Measurements from ENCODE around the gene MMS19.
"Not testable (repeated sequence)": the region's sequence is repeated elsewhere in the genome, so short reads cannot be mapped to it uniquely, and the experiment has no call there.

MMS19 gene

GRCh38 chr10:97498076-97498840 lies at the start of gene MMS19:
Gene MMS19, minus strand, starts transcription at chr10:97498422. Its CDS starts 38 bp downstream, at chr10:97498384.
- peak; percentile 95 to 97 for DNase-seq

GRCh38 chr10:97547962-97548361 lies 49.7 kb upstream of the MMS19 start:
- no peak for DNase-seq

GRCh38 chr10:97547271-97547600 lies 49.0 kb upstream of the MMS19 start:
- no peak for DNase-seq

- no peak for DNase-seq
These were observed 48.4 kb upstream of the MMS19 start for GRCh38 chr10:97546456-97547270.

GRCh38 chr10:97543025-97543546 lies 44.9 kb upstream of the MMS19 start:
- DNase-seq: peak in 1 of 2 experiments; percentile 26

GRCh38 chr10:97542169-97543024 lies 44.2 kb upstream of the MMS19 start:
- no peak for DNase-seq

GRCh38 chr10:97540669-97541500 lies 42.7 kb upstream of the MMS19 start:
- DNase-seq: no peak

GRCh38 chr10:97539523-97540200 lies 41.4 kb upstream of the MMS19 start:
- DNase-seq: no peak

GRCh38 chr10:97538839-97539238 lies 40.6 kb upstream of the MMS19 start:
- no peak for DNase-seq

- DNase-seq: no peak
These were observed 40.2 kb upstream of the MMS19 start for GRCh38 chr10:97538411-97538810.

- no peak for DNase-seq
These were observed 39.1 kb upstream of the MMS19 start for GRCh38 chr10:97537186-97537869.

GRCh38 chr10:97534746-97535367 lies 36.6 kb upstream of the MMS19 start:
- no peak for DNase-seq

- no peak for DNase-seq
These were observed 35.7 kb upstream of the MMS19 start for GRCh38 chr10:97533888-97534287.

GRCh38 chr10:97532935-97533671 lies 34.9 kb upstream of the MMS19 start:
- DNase-seq: no peak

- no peak for DNase-seq
These were observed 33.3 kb upstream of the MMS19 start for GRCh38 chr10:97531401-97531986.

- DNase-seq: no peak
These were observed 31.7 kb upstream of the MMS19 start for GRCh38 chr10:97529685-97530465.

GRCh38 chr10:97528876-97529275 lies 30.7 kb upstream of the MMS19 start:
- DNase-seq: not testable (repeated sequence)

GRCh38 chr10:97525683-97526110 lies 27.5 kb upstream of the MMS19 start:
- DNase-seq: no peak

Measured in SHP77 (cell line).